Measurements from ENCODE around the gene SYAP1. TPM values are rescaled to one million over a fixed set of nuclear protein-coding genes. Genes with fewer than 3 reads are reported as not detected.

SYAP1 gene
- total and polyA plus RNA-seq, 9 of the 15 experiments (the other 6 are each of a cell fraction or from before 2014, with no cell fraction given), result 5.7 to 35.3 (median 27.6) TPM

GRCh38 chrX:16719334-16720084 is at the start of gene SYAP1 (continued):
- TF ChIP-seq CREB3L1 (IDR thresholded peaks at IDR 0.05; ENCODE audit: borderline replicate concordance, low read depth), result 0 out of 2 replicates have a peak, but pooled peaks have one; percentile 37
- TF ChIP-seq ZNF778 (CRISPR knock-in tag; IDR thresholded peaks at IDR 0.05), result no peak
- peak; percentile 72; the same call in 1 of the 2 replicates for TF ChIP-seq ESRRA (IDR thresholded peaks at IDR 0.05; ENCODE audit: borderline replicate concordance, low read depth)
- TF ChIP-seq ZNF263 (CRISPR knock-in tag; IDR thresholded peaks at IDR 0.05; ENCODE audit: borderline replicate concordance), result peak; percentile 78; the same call in 1 of the 2 replicates
- no peak for TF ChIP-seq CLOCK (CRISPR knock-in tag; IDR thresholded peaks at IDR 0.05; ENCODE audit: borderline replicate concordance)
- peak in 2 of 3 experiments; percentile 24 to 70; a peak in 2 of 6 replicates for TF ChIP-seq ZBTB11 (CRISPR knock-in tag; IDR thresholded peaks at IDR 0.05)
- TF ChIP-seq HMGN3 (IDR thresholded peaks at IDR 0.05; ENCODE audit: borderline replicate concordance, extremely low read depth, insufficient read length, low read depth, low read length), result peak; percentile 54
- TF ChIP-seq PRPF4 (IDR thresholded peaks at IDR 0.05; ENCODE audit: insufficient read depth, low read depth, low read length, poor library complexity, severe bottlenecking), result no peak
- TF ChIP-seq AFF4 (CRISPR knock-in tag; IDR thresholded peaks at IDR 0.05), result no peak; the same call in 1 of the 2 replicates
- no peak for TF ChIP-seq STAG1 (CRISPR knock-in tag; IDR thresholded peaks at IDR 0.05; ENCODE audit: borderline replicate concordance)

Measured in K562 (cell line).